IPS-15b (cell line): ENCODE results near the gene TUBG2.
A peak's percentile ranks its signal among the peaks of the same experiment; 100 is the strongest.
"Not testable (repeated sequence)": the region's sequence is repeated elsewhere in the genome, so short reads cannot be mapped to it uniquely, and the experiment has no call there.

Source experiments
- H3K27me3 ChIP-seq: one replicate; pipeline ENCODE4 v1.6.1; 2013; ENCODE audit warnings: low read length; ENCODE audit not compliant: control insufficient read depth, insufficient read depth
- H3K36me3 ChIP-seq: one replicate; pipeline ENCODE4 v1.6.1; 2013; ENCODE audit warnings: low read length; ENCODE audit not compliant: control insufficient read depth, insufficient read depth
- H3K4me1 ChIP-seq: one replicate; pipeline ENCODE4 v1.6.1; 2013; ENCODE audit warnings: mild to moderate bottlenecking, low read length; ENCODE audit not compliant: control insufficient read depth, insufficient read depth
- H3K4me3 ChIP-seq: one replicate; pipeline ENCODE4 v1.5.1; 2013; ENCODE audit warnings: low read depth, low read length
- H3K9ac ChIP-seq: one replicate; pipeline ENCODE4 v1.6.1; 2013; ENCODE audit warnings: low read depth, mild to moderate bottlenecking, low read length
- H3K9me3 ChIP-seq: one replicate; pipeline ENCODE4 v1.6.1; 2013; ENCODE audit warnings: mild to moderate bottlenecking, low read length; ENCODE audit not compliant: control insufficient read depth, insufficient read depth

TUBG2 gene

DNA sequence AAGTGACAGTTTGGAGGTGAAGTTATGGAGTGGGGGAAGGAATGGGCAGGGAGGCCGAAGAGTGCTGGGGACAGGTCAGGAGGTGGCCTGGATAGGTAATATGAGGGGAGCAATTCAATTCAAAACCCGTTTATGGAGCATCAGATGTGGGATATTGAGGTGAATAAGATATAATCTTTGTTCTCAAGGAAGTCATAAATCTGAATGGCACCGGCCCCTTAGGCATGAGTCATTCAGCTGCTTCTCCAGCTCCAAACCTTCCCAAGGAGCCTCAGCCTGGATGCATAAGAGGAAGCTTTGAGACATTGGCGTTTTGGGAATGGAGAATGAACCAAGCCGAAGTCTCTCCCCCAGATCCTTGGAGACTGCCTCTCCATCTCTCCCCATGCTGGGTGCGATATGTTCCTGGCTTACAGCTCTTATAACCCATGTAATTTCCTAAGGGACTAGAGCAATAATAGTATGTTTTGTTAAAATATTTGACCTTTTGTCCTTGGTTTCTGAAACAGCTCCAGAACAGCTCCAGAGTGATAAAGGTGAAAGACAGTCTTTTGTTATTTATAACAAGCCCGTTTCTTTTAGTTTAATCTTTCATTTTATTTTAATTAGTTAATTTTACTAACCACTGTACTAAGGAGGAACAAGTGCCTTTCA is 1.7 kb downstream of the TUBG2 start:
- Histone ChIP-seq H3K4me1 (peaks cover 6% of the 10 kb centered on the region), H3K36me3 (peaks cover 13% of the 10 kb centered on the region), H3K9ac (no peak overlapping the region), H3K9me3 (no peaks in the 10 kb centered on the region), H3K27me3 (no peaks in the 10 kb centered on the region), H3K4me3 (peak overlapping the region; percentile 30)

DNA sequence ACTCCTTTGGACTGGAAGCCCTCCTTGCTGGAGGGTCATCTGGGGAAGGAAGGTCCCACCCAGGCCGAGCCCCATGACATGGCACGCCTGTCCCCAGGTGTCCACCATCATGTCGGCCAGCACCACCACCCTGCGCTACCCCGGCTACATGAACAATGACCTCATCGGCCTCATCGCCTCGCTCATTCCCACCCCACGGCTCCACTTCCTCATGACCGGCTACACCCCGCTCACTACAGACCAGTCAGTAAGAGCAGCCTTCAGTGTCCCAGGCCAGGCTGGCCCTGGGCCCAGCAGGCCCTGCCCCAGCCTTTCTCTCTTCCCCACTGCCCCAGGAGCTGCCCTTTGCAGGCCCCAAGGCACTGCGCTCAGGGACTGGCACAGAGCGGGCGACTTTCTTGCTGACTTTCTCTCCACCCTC is 6.5 kb downstream of the TUBG2 start:
- H3K4me1 ChIP-seq: peaks cover 3% of the 10 kb centered on the region
- no peak overlapping the region for H3K9ac ChIP-seq
- H3K4me3 ChIP-seq: no peak overlapping the region
- no peaks in the 10 kb centered on the region for H3K27me3 ChIP-seq
- peaks cover 38% of the 10 kb centered on the region for H3K36me3 ChIP-seq
- no peaks in the 10 kb centered on the region for H3K9me3 ChIP-seq

DNA sequence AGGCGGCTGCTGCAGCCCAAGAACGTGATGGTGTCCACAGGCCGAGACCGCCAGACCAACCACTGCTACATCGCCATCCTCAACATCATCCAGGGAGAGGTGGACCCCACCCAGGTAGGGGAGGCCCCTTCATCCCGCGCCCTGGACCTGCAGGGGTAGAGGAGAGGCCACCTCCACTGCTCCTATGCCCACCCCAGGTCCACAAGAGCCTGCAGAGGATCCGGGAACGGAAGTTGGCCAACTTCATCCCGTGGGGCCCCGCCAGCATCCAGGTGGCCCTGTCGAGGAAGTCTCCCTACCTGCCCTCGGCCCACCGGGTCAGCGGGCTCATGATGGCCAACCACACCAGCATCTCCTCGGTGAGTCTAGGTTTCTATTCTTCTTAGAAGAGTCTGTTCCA is 7.0 kb downstream of the TUBG2 start:
- H3K9ac ChIP-seq, H3K27me3 ChIP-seq, H3K4me3 ChIP-seq, H3K9me3 ChIP-seq, H3K4me1 ChIP-seq: not testable (repeated sequence)
- peaks cover 38% of the 10 kb centered on the region for H3K36me3 ChIP-seq

DNA sequence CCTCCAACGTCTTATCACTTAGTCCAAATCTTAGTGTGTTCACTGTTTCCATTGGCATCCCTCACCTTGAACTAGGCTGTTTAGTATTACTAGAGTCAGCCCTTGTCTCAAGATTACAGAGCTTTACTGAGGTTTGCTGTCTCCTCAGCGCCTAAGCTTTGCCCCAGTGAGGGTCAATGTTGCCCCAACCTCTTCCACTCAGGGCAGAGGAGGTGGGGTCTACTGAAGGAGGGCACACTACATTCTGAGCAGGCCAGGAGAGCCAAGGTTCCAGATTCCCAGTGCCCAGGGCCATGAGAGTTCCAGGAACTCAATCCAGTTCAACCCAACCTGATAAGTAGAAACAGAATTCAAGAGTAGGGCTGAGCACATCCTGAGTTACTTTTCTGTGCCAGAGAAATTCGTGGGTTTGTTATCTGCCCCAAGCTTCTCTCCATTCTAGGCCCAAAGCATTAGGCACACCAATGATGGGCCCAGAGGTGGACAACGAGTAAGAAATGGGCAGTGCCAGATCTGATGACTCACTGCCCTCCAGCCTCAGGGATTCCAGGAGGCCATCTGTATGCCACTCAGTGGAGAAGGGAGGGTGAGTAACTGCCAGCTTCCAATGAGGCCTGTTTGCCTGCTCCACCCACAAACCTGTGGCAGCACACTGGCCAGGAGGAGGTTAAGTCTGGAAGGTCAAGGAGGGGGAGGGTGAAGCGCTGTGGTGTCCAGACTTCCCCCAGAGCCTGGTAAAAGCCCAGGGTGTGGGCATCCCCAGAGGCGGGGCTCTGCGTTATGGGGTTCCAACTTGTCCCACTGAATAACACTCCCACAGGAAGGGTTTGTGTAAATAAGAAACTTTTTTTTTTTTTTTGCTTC is 8.2 kb downstream of the TUBG2 start:
- H3K4me3 ChIP-seq: no peak overlapping the region
- peaks cover 15% of the 10 kb centered on the region for H3K27me3 ChIP-seq
- peaks cover 2% of the 10 kb centered on the region for H3K4me1 ChIP-seq
- H3K9me3 ChIP-seq: no peaks in the 10 kb centered on the region
- H3K9ac ChIP-seq: no peak overlapping the region
- peaks cover 38% of the 10 kb centered on the region for H3K36me3 ChIP-seq

DNA sequence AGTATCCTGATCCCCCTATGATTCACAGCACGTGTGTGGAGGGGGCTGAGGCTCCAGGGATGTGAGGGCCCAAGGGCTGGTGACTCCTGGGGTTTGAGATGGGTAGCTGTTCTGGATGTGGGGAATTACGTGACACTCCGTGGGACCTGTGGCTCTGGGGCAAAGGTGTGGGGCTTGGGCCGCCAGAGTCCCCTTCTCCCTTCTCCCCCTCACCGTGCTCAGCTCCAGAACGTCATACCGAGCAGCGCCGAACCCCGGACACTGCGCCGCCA is 10.6 kb downstream of the TUBG2 start:
- Histone ChIP-seq H3K27me3 (peaks cover 33% of the 10 kb centered on the region), H3K36me3 (peaks cover 38% of the 10 kb centered on the region), H3K9me3 (no peaks in the 10 kb centered on the region), H3K4me1 (peaks cover 8% of the 10 kb centered on the region), H3K4me3 (peak overlapping the region; percentile 54), H3K9ac (no peak overlapping the region)

DNA sequence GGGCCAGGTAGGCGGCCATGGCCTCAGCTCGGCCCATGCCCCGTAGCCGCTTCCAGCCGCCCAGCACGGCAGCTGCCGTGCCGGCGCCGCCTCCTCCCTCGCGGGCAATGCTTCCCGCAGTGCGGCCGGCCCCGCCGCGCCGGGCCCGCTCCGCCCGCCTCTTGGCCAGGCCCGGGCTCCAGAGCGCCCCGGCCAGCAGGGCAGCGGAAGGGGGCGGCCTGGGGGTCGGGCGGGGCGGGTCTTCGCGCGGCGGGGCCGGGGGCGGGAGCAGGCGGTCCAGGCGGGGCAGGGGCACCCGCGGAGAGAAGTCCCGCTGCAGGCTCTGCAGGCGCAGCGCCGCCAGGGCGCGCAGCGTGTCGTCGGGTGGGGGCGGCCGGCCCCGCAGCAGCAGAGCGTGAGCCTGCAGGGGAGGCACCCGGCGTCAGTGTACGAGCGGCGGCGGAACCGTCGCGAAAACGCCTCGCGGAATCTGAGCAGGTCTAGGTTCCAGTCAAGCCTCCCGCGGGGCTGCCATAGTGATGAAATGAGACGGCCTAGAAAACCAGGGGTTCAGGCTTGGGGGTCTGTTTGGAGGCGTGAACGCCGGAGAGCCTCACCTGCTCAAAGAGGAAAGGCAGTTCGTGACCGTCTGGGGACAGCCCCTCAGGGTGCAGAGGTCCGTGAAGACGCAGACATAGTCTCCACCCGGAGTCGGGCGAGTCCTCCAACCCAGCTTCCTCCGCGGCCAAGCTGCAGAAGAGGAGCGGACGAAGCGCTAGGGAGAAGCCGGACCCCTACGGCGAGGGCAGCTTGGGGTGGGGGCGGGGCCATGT is 11.1 kb downstream of the TUBG2 start:
- Histone ChIP-seq H3K36me3 (peaks cover 37% of the 10 kb centered on the region), H3K9ac (no peak overlapping the region), H3K4me3 (peak overlapping the region; percentile 79), H3K4me1 (peaks cover 9% of the 10 kb centered on the region), H3K9me3 (no peaks in the 10 kb centered on the region), H3K27me3 (peaks cover 34% of the 10 kb centered on the region)

DNA sequence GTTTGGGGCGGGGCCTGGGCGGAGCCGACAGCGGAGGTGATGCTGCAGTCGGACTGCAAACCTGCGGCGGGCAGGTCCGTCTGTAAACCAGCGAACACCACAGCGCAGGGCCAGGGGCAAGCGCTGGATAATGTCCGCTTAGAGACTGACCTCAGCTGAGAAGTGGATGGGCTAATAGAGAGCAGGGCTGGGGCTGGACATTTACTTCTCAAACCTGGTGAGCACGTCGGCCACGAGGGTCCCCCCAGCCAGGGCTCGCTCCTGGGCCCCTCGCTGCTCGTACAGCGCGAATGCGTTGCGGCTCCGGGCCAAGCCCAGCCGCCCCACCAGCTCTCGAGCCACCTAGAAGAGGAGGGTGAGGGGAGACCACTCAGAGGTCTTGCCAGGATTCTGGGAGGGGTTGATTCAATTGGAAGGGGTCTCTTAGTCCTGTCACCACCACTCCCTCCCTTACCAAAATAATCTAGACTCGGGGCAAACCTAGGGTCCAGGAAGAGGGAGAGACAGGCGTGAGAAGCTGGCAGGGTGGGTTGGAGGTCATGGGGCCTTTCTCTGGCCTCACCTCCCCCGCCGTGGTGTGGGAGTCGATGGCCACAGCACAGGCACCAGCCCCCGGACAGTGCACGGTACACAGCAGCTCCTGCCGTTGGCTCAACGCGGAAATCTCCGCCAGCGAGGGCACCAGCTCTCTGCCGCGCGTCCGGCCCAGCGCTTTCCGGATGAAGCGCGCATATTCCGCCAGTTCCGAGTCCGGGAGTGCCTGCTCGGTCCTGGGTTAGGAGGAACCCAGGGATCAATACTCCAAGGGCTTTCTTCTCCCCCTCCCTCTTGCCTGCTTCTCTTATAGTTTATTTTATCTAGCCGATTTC is 11.9 kb downstream of the TUBG2 start:
- Histone ChIP-seq H3K27me3 (peaks cover 39% of the 10 kb centered on the region), H3K9me3 (no peaks in the 10 kb centered on the region), H3K4me1 (peaks cover 9% of the 10 kb centered on the region), H3K9ac (peak overlapping the region; percentile 9), H3K4me3 (peak overlapping the region; percentile 79), H3K36me3 (peaks cover 32% of the 10 kb centered on the region)

DNA sequence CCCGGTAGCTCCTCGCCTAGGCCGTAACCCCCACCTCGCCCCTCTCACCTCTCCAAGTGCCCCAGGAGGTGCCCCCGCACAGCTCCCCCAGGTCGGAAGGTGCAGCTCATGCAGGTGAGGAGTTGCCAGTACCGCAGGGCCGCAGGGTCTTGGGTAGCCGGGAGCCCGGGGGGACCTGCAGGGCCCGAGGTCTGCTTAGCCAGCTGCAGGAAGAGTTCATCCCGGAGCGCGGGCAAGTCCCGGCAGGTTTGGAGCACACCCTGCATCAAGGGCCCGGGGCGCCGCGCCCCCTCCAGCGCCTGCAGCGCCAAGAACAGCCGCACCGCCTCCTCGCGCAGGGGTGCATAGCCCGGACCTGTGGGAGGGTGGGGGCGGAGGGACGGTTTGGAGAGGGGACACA is 13.0 kb downstream of the TUBG2 start:
- Histone ChIP-seq H3K9ac (no peak overlapping the region), H3K9me3 (no peaks in the 10 kb centered on the region), H3K36me3 (peaks cover 24% of the 10 kb centered on the region), H3K4me1 (peaks cover 9% of the 10 kb centered on the region), H3K4me3 (peak overlapping the region; percentile 79), H3K27me3 (peaks cover 39% of the 10 kb centered on the region)

DNA sequence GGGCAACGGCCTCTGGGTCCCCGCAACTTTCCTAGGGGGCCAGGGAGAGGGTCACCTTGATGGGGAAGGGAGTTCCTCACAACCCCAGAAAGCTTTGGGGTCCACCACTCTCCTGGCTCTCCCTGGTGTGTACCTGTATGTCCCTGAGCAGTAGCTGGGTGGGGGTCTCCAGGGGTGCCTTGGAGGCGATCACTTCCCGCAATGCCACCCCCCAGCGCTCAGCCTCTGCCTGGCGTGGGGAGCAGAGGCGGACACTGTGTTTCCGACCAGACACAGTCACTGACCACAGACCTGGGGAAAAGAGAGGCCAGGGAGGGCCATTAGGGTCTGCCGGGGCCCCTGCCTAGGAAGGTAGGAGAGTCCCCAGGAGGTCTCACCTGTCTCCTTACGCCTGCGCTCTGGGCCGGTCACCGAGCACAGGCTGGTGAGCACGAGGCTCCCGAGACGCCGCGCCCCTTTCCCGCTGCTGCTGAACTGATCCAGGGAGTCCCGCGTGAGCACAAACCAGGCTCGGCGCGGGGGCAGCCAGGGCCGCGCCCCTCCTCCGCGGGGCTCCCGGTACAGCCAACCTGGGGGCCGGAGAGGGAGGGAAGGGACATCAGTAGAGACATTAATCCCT is 14.3 kb downstream of the TUBG2 start:
- Histone ChIP-seq H3K4me1 (peaks cover 13% of the 10 kb centered on the region), H3K9me3 (no peaks in the 10 kb centered on the region), H3K27me3 (peaks cover 39% of the 10 kb centered on the region), H3K9ac (no peak overlapping the region), H3K4me3 (peak overlapping the region; percentile 79), H3K36me3 (peaks cover 13% of the 10 kb centered on the region)

DNA sequence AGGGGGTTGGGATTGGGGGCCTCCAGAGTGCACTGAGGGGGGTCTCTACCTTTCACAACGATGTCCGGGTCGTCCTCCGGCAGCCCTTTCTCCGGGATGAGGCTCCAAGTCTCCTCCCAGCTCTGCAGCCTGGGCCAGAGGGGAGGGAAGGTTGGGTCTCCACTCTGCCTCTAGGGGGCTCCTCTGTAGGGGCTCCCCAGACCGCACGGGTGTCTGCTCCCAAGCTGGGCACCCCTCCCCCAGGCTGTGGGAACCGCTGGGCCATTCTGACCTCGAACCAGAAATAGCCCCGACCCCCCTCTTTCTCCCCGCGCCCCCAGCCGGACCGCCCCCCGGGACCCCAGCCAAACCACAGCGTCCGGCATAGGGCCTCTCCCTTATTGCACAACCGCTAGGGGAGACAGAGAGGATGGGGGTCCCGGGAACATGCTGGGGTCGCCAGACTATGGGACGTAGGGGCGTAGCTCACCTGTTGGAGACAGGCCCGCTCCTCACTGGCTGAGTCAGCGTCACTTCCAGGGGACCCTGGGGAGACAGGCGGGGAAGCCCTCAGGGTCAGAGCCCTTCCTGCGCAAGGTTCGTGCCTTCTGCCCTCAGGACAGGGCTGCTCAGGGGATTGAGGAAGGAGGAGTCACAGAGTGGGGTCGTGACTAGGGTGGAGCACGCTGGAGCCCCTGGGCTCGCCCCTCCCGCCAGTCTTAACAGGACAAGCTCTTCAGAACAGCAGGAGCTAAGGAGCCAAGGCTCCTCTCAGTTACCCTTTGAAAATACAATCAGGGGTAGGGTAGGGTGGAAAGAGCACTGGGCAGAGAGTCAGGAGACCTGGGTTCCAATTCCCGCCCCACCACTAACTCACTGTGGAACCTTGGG is 15.0 kb downstream of the TUBG2 start:
- Histone ChIP-seq H3K4me1 (peaks cover 13% of the 10 kb centered on the region), H3K9ac (no peak overlapping the region), H3K9me3 (no peaks in the 10 kb centered on the region), H3K27me3 (peaks cover 39% of the 10 kb centered on the region), H3K4me3 (peak overlapping the region; percentile 79), H3K36me3 (peaks cover 13% of the 10 kb centered on the region)
